Esophagus muscularis mucosa (tissue), 4 donors: Measurements from ENCODE around the gene TMEM242.

ENCODE experiments used
- CTCF ChIP-seq, 3 experiments: fragments of 200-600 bp in 2 of 3; fragments of 450-650 bp in 1 of 3; sonication (generic) in 2 of 3; IDR thresholded peaks; one replicate each; pipeline ENCODE4 v1.5.1; 2017 to 2019; ENCODE audit warnings: antibody characterized with exemption in 3 of 3, mild to moderate bottlenecking in 2 of 3, moderate library complexity in 1 of 3
- EP300 ChIP-seq: sonication (generic); formaldehyde crosslinking; IDR thresholded peaks from one replicate; pipeline ENCODE4 v1.6.1; 2017; ENCODE audit warnings: antibody characterized with exemption
- POLR2AphosphoS5 ChIP-seq, 2 donors: sonication (generic); formaldehyde crosslinking; IDR thresholded peaks; one replicate each; pipeline ENCODE4 v1.6.1; 2017; ENCODE audit warnings: antibody characterized with exemption in 2 of 2

GRCh38 chr6:157307661-157308060, 15.7 kb downstream of the TMEM242 start:
- no peak for TF ChIP-seq CTCF (IDR thresholded peaks at IDR 0.05)
- no peak for TF ChIP-seq EP300
- TF ChIP-seq POLR2AphosphoS5 (IDR thresholded peaks at IDR 0.05): no peak
